ENCODE results near the gene PCDHGA1.
"Not testable (repeated sequence)": the region's sequence is repeated elsewhere in the genome, so short reads cannot be mapped to it uniquely, and the experiment has no call there.

Gene PCDHGA1

GRCh38 chr5:141349917-141350619 is 19.8 kb downstream of the PCDHGA1 start, which contains the start of gene PCDHGB1:
Gene PCDHGB1 (plus strand): TSS chr5:141350099. CDS start chr5:141350261, 162 bp downstream.
- DNase-seq (ENCODE audit: low spot score): no peak

DNA sequence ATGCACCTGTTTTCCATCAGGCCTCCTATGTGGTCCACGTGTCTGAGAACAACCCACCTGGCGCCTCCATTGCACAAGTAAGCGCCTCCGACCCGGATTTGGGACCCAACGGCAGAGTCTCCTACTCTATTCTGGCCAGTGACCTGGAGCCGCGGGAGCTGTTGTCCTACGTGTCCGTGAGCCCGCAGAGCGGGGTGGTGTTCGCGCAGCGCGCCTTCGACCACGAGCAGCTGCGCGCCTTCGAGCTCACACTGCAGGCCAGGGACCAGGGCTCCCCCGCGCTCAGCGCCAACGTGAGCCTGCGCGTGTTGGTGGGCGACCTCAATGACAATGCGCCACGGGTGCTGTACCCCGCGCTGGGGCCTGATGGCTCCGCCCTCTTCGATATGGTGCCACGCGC is 21.3 kb downstream of the PCDHGA1 start:
- DNase-seq (ENCODE audit: low spot score): no peak

DNA sequence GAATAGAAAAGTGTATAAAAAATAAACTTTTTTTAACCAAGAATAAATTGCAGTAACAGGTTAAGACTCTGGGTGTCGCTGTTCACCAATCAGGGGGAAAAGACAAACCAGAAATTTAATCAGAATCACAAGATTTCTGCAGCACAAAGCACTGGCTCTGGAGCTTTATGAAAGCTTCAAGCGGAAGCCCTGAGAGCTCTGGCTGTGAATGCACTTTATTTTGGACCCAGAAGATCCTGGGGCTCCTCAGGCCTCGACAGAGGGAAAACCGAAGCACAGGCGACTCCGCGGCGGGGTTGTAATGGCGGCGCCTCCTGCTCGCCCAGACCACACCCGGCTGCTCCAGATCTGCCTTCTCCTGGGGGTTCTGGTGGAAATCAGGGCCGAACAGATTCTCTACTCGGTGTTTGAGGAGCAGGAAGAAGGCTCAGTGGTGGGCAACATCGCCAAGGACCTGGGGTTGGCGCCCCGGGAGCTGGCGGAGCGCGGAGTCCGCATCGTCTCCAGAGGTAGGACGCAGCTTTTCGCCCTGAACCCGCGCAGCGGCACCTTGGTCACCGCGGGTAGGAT is 24.7 kb downstream of the PCDHGA1 start, which contains the start of gene PCDHGA4:
PCDHGA4 (plus strand) TSS at position 122 of the 570 bp plus-strand sequence; CDS start at position 209, 87 bp downstream.
- DNase-seq (ENCODE audit: low spot score): no peak

DNA sequence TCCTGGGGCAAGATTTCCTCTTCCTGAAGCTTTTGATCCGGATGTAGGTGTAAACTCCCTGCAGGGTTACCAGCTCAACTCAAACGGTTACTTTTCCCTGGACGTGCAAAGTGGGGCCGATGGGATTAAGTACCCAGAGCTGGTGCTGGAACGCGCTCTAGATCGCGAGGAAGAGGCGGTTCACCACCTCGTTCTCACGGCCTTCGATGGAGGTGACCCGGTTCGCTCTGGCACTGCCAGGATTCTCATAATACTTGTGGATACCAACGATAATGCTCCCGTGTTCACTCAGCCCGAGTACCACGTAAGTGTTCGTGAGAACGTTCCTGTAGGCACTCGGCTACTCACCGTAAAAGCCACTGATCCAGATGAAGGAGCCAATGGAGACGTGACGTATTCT is 25.3 kb downstream of the PCDHGA1 start:
- DNase-seq (ENCODE audit: low spot score): no peak

GRCh38 chr5:141356133-141356532 is 25.8 kb downstream of the PCDHGA1 start:
- DNase-seq (ENCODE audit: low spot score): no peak

DNA sequence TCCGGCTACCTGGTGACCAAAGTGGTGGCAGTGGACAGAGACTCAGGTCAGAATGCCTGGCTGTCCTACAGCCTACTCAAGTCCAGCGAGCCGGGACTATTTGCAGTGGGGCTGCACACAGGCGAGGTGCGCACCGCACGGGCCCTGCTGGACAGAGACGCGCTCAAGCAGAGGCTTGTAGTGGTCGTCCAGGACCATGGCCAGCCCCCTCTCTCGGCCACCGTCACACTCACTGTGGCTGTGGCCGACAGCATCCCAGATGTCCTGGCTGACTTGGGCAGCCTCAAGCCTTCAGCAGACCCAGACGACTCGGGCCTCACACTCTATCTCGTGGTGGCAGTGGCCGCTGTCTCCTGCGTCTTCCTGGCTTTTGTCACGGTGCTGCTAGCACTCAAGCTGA is 26.6 kb downstream of the PCDHGA1 start:
- DNase-seq (ENCODE audit: low spot score): no peak

DNA sequence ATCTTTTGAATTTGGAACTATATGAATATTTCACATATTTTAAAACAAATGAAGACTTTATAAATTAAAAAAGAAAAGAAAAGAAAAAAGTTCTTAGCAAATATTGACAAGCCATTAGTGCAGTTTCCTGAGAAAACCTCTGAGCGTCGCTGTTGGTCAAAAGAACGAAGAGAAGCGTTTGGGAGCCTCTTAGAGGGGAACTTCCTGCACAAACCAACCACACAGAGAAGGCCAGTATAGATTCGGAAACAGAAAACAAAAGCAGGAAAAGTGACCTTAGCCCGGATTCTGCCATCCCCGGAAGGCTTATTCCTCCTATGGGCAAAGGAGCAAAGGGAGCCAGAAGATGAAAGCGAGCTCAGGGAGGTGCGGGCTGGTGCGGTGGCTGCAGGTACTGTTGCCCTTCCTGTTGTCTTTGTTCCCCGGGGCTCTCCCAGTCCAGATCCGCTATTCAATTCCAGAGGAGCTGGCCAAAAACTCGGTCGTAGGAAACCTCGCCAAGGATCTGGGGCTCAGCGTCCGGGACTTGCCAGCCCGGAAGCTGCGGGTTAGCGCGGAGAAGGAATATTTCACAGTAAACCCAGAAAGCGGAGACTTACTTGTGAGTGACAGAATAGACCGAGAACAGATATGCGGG is 29.6 kb downstream of the PCDHGA1 start, which contains the start of gene PCDHGB2:
PCDHGB2 (plus strand) TSS at position 205 of the 637 bp plus-strand sequence; CDS start at position 347, 142 bp downstream.
- peak; percentile 21 for DNase-seq (ENCODE audit: low spot score)

DNA sequence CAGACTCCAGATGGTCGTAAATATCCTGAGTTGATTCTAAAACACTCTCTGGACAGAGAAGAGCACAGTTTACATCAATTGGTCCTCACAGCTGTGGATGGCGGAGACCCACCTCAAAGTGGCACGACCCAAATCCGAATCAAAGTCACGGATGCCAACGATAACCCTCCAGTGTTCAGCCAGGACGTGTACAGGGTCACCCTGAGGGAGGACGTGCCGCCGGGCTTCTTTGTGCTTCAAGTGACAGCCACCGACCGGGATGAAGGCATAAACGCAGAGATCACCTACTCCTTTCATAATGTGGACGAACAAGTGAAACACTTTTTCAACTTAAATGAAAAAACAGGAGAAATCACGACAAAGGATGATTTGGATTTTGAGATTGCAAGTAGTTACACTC is 30.4 kb downstream of the PCDHGA1 start:
- no peak for DNase-seq (ENCODE audit: low spot score)

- DNase-seq (ENCODE audit: low spot score): no peak
Measured at GRCh38 chr5:141362719-141363118, 32.4 kb downstream of the PCDHGA1 start.

DNA sequence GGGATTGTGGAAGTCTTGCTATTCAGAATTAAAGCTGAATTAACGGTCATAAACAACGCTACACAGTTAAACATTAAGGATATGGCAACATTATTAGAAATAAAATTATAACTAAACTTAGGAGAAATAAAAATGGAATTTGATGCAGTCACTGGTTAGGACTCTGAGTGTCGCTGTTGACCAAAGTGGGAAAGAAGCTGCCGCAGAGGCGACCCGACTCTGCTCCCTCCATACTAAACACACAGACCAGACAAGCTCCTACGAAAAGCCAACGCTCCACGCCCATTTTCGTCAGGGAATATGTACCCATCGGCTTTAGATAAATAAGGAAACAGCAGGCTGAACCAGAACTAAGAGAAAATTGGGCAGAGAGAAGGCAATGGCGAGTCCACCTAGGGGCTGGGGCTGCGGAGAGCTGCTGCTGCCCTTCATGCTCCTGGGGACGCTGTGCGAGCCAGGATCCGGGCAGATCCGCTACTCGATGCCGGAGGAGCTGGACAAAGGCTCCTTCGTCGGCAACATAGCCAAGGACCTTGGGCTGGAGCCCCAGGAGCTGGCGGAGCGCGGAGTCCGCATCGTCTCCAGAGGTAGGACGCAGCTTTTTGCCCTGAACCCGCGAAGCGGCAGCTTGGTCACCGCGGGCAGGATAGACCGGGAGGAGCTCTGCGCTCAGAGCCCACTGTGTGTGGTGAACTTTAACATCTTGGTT is 33.8 kb downstream of the PCDHGA1 start, which contains the start of gene PCDHGA5:
PCDHGA5 (plus strand) TSS at position 211 of the 709 bp plus-strand sequence; CDS start at position 380, 169 bp downstream.
- no peak for DNase-seq (ENCODE audit: low spot score)

DNA sequence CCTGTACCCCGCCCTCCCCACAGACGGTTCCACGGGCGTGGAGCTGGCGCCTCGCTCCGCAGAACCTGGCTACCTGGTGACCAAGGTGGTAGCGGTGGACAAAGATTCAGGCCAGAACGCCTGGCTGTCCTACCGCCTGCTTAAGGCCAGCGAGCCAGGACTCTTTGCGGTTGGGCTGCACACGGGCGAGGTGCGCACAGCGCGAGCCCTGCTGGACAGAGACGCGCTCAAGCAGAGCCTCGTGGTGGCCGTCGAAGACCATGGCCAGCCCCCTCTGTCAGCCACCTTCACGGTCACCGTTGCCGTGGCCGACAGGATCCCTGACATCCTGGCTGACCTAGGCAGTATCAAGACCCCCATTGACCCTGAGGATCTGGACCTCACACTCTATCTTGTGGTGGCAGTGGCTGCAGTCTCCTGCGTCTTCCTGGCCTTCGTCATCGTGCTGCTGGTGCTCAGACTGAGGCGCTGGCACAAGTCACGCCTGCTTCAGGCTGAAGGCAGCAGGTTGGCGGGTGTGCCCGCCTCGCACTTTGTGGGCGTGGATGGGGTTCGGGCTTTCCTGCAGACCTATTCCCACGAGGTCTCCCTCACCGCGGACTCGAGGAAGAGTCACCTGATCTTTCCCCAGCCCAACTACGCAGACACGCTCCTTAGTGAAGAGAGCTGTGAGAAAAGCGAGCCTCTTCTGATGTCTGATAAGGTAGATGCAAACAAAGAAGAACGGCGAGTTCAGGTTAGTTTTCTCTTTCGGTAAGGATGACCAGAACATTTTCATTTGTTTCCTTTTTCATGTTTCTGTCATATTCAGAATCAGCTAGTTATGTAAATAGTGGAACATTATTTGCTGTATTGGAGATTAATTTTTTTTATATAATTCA is 35.9 kb downstream of the PCDHGA1 start:
- DNase-seq (ENCODE audit: low spot score): no peak

DNA sequence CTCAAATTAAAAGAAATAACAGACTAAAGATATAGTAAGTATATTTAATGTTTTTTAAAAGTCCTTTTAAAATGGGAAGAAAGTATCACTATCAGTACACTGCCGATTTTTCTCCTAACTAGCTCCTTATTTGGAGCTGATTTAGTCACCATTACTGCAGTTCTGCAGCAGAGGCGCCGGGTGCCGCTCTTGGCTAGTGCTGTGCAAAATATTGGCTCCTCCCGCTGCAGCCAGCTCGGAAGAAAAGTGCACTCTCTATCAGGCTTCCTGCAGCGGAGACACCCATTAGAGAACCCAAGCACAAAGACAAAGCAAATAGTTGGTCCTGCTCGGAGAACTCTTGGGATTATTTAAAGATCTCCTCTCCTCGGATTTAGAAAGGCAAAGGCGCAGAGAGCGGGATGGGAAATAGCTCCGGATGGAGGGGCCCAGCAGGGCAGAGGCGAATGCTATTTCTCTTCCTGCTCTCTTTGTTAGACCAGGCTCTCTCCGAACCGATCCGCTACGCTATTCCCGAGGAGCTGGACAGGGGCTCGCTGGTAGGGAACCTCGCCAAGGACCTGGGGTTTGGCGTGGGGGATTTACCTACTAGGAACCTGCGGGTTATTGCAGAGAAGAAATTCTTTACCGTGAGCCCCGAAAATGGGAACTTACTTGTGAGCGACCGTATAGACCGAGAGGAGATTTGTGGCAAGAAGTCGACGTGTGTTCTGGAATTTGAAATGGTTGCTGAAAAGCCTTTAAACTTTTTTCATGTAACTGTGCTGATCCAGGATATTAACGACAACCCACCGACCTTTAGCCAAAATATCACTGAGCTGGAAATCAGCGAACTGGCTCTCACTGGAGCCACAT is 39.9 kb downstream of the PCDHGA1 start, which contains the start of gene PCDHGB3:
PCDHGB3 (plus strand) TSS at position 249 of the 855 bp plus-strand sequence; CDS start at position 402, 153 bp downstream.
- no peak for DNase-seq (ENCODE audit: low spot score)

DNA sequence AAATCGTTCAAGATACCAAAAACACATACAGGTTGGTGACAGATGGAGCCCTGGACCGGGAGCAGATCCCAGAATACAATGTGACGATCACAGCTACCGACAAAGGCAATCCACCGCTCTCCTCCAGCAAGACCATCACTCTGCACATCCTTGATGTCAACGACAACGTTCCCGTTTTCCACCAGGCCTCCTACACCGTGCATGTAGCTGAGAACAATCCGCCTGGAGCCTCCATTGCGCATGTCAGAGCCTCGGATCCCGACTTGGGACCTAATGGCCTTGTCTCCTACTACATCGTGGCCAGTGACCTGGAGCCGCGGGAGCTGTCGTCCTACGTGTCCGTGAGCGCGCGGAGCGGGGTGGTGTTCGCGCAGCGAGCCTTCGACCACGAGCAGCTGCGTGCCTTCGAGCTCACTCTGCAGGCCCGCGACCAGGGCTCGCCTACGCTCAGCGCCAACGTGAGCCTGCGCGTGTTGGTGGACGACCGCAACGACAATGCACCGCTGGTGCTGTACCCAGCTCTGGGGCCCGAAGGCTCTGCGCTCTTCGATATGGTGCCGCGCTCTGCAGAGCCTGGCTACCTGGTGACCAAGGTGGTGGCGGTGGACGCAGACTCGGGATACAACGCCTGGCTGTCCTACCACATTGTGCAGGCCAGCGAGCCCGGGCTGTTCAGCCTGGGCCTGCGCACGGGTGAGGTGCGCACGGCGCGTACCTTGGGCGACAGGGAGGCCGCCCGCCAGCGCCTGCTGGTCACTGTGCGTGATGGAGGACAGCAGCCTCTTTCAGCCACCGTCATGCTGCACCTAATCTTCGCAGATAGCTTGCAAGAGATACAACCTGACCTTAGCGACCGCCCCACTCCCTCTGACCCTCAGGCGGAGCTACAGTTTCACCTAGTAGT is 41.5 kb downstream of the PCDHGA1 start:
- DNase-seq (ENCODE audit: low spot score): no peak

- peak; percentile 11 for DNase-seq (ENCODE audit: low spot score)
Measured at GRCh38 chr5:141373673-141374317, 43.5 kb downstream of the PCDHGA1 start, which contains the start of gene PCDHGA6. Gene PCDHGA6 (plus strand): TSS chr5:141373891. CDS start chr5:141374084, 193 bp downstream.

- DNase-seq (ENCODE audit: low spot score): no peak
Measured at GRCh38 chr5:141374627-141375026, 44.3 kb downstream of the PCDHGA1 start.

- DNase-seq (ENCODE audit: low spot score): not testable (repeated sequence)
Measured at GRCh38 chr5:141375444-141376155, 45.3 kb downstream of the PCDHGA1 start.

GRCh38 chr5:141382469-141383294 is 52.4 kb downstream of the PCDHGA1 start, which contains the start of gene PCDHGA7:
Gene PCDHGA7 (plus strand): TSS chr5:141382742. CDS start chr5:141382900, 158 bp downstream.
- DNase-seq (ENCODE audit: low spot score): no peak
